Mesodermal cell (in vitro differentiated cells): ENCODE data around the gene GDF9.

Source experiments
- H3K27ac ChIP-seq: 2 replicates; pipeline ENCODE4 v1.7.0; 2013; ENCODE audit warnings: mild to moderate bottlenecking, low read depth, low read length, moderate library complexity; ENCODE audit not compliant: severe bottlenecking
- H3K36me3 ChIP-seq: 2 replicates; pipeline ENCODE4 v1.7.1; 2013; ENCODE audit warnings: mild to moderate bottlenecking, low read length, moderate library complexity; ENCODE audit not compliant: control insufficient read depth, insufficient read depth
- H3K4me1 ChIP-seq: one replicate; pipeline ENCODE4 v1.7.1; 2013; ENCODE audit warnings: mild to moderate bottlenecking, low read length; ENCODE audit not compliant: insufficient read depth, control insufficient read depth, poor library complexity, severe bottlenecking
- H3K4me3 ChIP-seq: 2 replicates; pipeline ENCODE4 v1.7.0; 2013; ENCODE audit warnings: low read length, control low read depth, mild to moderate bottlenecking; ENCODE audit not compliant: insufficient read depth, poor library complexity, severe bottlenecking; ENCODE audit errors: extremely low read depth
- H3K9me3 ChIP-seq: 2 replicates; pipeline ENCODE4 v1.7.1; 2013; ENCODE audit warnings: mild to moderate bottlenecking, low read length, moderate library complexity; ENCODE audit not compliant: control insufficient read depth
- WGBS, 2 experiments: methylation state at CpG; one replicate each; pipeline ENCODE4 v1.1.5; 2013; ENCODE audit warnings: missing lambda C conversion rate in 2 of 2; ENCODE audit not compliant: insufficient coverage in 2 of 2; 5-methylcytosine and 5-hydroxymethylcytosine counted together

GDF9 gene

GRCh38 chr5:132890817-132891216 lies 24.5 kb upstream of the GDF9 start:
- no peak overlapping the region for H3K4me3 ChIP-seq
- WGBS, 2 experiments = 86 to 93% methylated on average over 2 of the region's 4 CpGs
- H3K36me3 ChIP-seq = peaks cover 76% of the 10 kb centered on the region
- H3K9me3 ChIP-seq = no peaks in the 10 kb centered on the region
- H3K4me1 ChIP-seq = peaks cover 13% of the 10 kb centered on the region
- H3K27ac ChIP-seq = no peak overlapping the region

GRCh38 chr5:132889501-132889900 lies 23.2 kb upstream of the GDF9 start:
- no peaks in the 10 kb centered on the region for H3K9me3 ChIP-seq
- no peak overlapping the region for H3K27ac ChIP-seq
- H3K4me3 ChIP-seq = no peak overlapping the region

GRCh38 chr5:132887283-132887682 lies 21.0 kb upstream of the GDF9 start:
- Histone ChIP-seq H3K27ac (peak overlapping the region; percentile 69), H3K4me3 (no peak overlapping the region), H3K9me3 (no peaks in the 10 kb centered on the region), H3K4me1 (peaks cover 16% of the 10 kb centered on the region), H3K36me3 (peaks cover 73% of the 10 kb centered on the region)
- no CpG with 5 or more reads among the region's 1 CpG for WGBS, 2 experiments

More at GRCh38 chr5:132889501-132889900, 23.2 kb upstream of the GDF9 start:
- peaks cover 70% of the 10 kb centered on the region for H3K36me3 ChIP-seq
- H3K4me1 ChIP-seq = peaks cover 16% of the 10 kb centered on the region

- WGBS, 2 experiments = 94 to 96% methylated on average over 6 to 8 of the region's 11 CpGs
- H3K4me3 ChIP-seq = no peak overlapping the region
- H3K36me3 ChIP-seq = peaks cover 78% of the 10 kb centered on the region
- H3K27ac ChIP-seq = no peak overlapping the region
- H3K9me3 ChIP-seq = no peaks in the 10 kb centered on the region
- peaks cover 16% of the 10 kb centered on the region for H3K4me1 ChIP-seq
Observed at GRCh38 chr5:132886064-132886823, 20.0 kb upstream of the GDF9 start.

GRCh38 chr5:132884548-132884947 lies 18.3 kb upstream of the GDF9 start:
- H3K27ac ChIP-seq = no peak overlapping the region
- peaks cover 16% of the 10 kb centered on the region for H3K4me1 ChIP-seq
- no peak overlapping the region for H3K4me3 ChIP-seq
- no CpG with 5 or more reads among the region's 2 CpGs for WGBS, 2 experiments
- peaks cover 79% of the 10 kb centered on the region for H3K36me3 ChIP-seq
- H3K9me3 ChIP-seq = no peaks in the 10 kb centered on the region

- no peak overlapping the region for H3K27ac ChIP-seq
- H3K4me3 ChIP-seq = no peak overlapping the region
- H3K4me1 ChIP-seq = peaks cover 16% of the 10 kb centered on the region
- no peaks in the 10 kb centered on the region for H3K9me3 ChIP-seq
- WGBS, 2 experiments = 71 to 76% methylated on average over 1 to 2 of the region's 2 CpGs
- peaks cover 83% of the 10 kb centered on the region for H3K36me3 ChIP-seq
Observed at GRCh38 chr5:132883261-132883834, 17.1 kb upstream of the GDF9 start.

GRCh38 chr5:132877938-132878337 lies 11.7 kb upstream of the GDF9 start:
- no peak overlapping the region for H3K4me3 ChIP-seq
- WGBS, 2 experiments = 100% methylated on average over 1 of the region's 3 CpGs; no CpG with 5 or more reads in 1 of the 2 experiments
- H3K27ac ChIP-seq = no peak overlapping the region
- H3K36me3 ChIP-seq = peaks cover 86% of the 10 kb centered on the region
- no peaks in the 10 kb centered on the region for H3K9me3 ChIP-seq
- no peaks in the 10 kb centered on the region for H3K4me1 ChIP-seq

- peaks cover 86% of the 10 kb centered on the region for H3K36me3 ChIP-seq
- 88% methylated on average over 2 of the region's 2 CpGs; no CpG with 5 or more reads in 1 of the 2 experiments for WGBS, 2 experiments
- no peaks in the 10 kb centered on the region for H3K9me3 ChIP-seq
- no peaks in the 10 kb centered on the region for H3K4me1 ChIP-seq
- H3K4me3 ChIP-seq = no peak overlapping the region
- H3K27ac ChIP-seq = no peak overlapping the region
Observed at GRCh38 chr5:132877466-132877865, 11.2 kb upstream of the GDF9 start.

- no peak overlapping the region for H3K4me3 ChIP-seq
- H3K9me3 ChIP-seq = no peaks in the 10 kb centered on the region
- no peaks in the 10 kb centered on the region for H3K4me1 ChIP-seq
- no peak overlapping the region for H3K27ac ChIP-seq
- H3K36me3 ChIP-seq = peaks cover 86% of the 10 kb centered on the region
- 86 to 100% methylated on average over 1 of the region's 1 CpG for WGBS, 2 experiments
Observed at GRCh38 chr5:132876020-132876759, 9.9 kb upstream of the GDF9 start.

- Histone ChIP-seq H3K9me3 (no peaks in the 10 kb centered on the region), H3K4me1 (no peaks in the 10 kb centered on the region), H3K4me3 (no peak overlapping the region), H3K36me3 (peaks cover 90% of the 10 kb centered on the region), H3K27ac (no peak overlapping the region)
- WGBS, 2 experiments = 96 to 100% methylated on average over 3 of the region's 3 CpGs
Observed at GRCh38 chr5:132873930-132874271, 7.6 kb upstream of the GDF9 start.
